GM19193 (cell line): ENCODE data around the gene TLE1.

ENCODE experiments used
- POLR2A ChIP-seq: IDR thresholded peaks from 4 replicates; pipeline ENCODE4 v1.6.1; 2011; ENCODE audit not compliant: insufficient read depth, insufficient read length; ENCODE audit errors: extremely low read depth

TLE1 gene

DNA sequence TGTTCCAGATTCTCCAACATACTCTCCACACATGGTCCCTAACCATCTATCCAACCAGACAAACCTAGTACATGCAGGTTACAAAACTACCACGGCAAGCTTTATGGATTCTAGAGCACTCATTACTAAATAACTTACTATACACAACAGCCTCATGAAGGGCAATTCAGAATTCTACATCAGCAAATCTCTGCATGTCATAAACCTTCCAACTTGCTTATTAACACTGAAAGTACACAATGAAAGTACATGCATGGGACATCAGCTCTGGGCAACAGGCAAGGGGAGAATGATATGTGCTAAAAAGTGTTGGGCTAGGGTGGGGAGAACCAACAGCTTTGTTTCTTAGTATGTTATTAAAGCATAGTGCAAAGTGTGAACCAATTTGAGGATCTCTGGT is 70.4 kb downstream of the TLE1 start:
- TF ChIP-seq POLR2A = no peak

DNA sequence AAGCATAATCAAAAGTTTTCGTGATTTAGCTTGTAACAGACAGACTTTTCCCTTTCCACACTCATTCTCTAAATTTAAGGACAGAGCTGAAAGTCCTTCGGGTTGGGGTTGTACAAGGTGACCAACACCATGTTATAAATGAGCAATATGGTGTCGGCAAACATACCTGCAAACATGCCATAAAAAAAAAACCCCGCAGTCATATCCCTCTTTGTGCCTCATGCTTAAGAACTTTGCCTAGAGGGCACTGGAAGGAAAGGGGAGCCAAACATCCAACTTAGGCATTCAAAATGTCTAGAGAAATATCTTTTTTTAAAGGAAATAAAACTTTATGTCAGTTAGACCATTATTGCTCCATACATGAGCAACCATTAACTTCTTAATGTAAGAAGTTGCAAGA is 73.2 kb downstream of the TLE1 start:
- no peak for TF ChIP-seq POLR2A

DNA sequence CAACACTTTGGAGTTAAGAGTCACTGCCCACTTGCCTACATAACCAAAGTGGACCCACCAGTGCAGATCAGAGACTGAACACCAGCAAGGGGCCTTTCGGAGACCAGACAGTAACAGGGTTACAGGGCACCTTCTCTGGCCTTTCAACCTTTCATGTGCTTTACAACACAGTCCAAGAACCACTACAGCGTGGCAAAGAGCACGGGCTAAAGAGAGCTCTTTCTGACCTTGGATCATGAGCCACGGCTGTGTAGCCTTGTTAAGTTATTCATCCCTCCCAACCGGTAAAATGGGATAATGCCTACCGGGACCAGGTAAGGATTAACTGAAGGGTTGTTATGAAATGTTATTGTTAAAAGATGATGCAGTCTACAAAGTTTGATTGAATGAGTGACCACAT is 75.0 kb downstream of the TLE1 start:
- no peak for TF ChIP-seq POLR2A

DNA sequence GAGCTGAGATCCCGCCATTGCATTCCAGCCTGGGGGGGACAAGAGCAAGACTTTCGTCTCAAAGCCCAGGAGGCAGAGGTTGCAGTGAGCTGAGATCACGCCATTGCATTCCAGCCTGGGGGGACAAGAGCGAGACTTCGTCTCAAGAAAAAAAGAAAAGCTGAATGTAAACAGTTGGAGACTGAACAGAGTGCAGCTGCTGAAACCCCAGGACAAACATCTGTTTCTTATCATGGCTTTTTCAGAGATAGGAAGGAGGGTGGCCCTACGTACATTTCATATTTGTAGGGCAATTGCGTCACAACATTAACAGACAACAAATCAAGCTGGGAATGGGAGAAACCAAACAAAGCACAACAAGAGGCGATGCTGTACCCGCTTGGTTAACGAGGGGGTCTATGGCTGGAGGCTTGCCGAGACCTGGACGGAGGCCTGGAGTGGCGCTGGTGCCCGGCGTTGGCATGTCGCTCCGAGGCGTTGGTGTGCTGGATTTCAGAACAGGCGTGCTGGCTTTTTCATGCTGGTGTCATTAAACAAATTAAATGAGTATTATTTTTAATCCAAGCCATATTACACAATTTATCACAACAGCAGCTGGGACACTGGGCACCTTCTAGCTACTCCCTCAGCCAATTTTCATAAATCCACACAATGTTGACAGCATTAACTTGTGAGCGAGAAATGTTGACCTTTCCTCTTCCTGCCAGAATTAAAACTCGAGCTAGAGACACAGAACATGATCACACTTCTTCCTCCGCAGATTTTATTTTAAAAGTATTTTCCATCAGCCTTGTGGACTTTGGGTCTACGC is 76.1 kb downstream of the TLE1 start:
- no peak for TF ChIP-seq POLR2A

DNA sequence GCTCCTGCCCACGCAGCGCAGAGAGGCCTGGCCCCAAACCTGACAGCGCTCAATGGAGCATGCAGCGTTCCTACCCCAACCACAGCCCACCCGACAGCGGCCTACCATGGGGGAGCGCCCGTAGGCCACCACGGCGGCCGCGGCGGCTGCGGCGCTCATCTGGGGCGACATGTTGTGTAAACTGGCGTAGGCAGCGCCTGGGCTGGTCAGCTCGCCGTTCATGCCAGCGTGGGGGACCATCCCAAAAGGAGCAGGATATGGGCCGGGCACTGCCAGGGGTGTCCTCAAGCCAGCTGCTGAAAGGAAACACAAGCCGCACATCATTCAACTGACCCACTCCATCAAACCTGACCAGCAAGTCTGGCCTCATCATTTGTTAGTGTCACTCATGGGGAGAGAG is 77.7 kb downstream of the TLE1 start:
- no peak for TF ChIP-seq POLR2A

DNA sequence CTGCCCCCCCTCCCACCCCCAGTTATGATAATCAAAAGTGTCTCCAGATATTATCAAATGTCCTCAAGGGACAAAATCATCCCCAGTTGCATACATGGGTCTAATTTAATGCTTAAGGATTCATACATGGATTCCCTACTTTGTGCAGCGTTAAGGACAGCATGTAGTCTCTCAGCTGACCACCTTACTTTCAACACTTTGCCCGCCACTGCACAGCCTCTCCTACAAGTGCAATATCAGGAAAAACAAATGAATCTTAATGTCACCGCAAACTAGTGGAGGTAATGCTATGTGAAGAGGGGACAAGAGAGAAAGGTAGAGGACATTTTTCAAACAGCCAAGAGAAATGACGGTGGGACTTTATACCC is 78.6 kb downstream of the TLE1 start:
- no peak for TF ChIP-seq POLR2A

DNA sequence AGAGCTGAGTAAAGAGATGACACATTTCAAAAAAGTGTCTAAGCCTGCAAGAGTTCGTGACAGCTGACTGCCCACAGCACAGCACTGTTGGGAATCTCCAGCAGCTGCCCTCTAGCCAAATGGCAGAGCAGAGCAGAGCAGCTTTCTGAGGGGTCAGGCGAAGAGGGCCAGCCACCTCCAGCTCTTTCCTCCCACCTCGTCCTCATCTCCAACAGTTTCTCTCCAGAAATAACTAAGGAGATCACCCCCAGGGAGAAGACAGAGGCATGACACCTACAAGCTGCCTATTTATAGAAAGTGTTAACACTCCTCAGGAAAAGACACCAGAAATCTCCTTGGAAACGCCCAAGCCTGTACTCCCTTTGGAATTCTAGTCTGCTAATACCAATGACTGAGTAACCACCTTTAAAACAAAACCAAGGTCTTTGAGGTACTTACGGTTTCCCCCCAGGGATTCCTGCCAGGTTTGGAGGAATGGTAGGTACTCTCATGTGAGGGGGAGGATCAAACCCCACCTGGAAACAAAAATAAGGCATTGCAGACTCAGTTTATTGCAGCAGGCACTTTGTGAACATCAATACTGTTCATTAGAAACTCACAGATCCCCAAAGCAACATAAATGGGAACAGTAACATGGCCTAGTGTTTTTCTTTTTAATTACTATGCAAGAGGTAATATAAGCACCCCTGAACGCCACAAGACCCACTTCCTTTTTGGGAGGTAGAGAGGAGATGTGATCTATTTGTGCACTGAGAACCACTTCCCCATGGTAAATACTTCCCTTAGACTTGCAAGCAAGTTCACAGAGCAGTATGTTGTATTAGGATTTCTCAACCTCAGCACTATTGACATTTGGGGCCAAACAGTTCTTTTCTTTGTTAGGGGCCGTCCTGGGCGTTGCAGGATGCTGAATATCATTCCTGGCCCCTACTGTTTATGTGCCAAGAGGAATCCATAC is 79.3 kb downstream of the TLE1 start:
- no peak for TF ChIP-seq POLR2A

DNA sequence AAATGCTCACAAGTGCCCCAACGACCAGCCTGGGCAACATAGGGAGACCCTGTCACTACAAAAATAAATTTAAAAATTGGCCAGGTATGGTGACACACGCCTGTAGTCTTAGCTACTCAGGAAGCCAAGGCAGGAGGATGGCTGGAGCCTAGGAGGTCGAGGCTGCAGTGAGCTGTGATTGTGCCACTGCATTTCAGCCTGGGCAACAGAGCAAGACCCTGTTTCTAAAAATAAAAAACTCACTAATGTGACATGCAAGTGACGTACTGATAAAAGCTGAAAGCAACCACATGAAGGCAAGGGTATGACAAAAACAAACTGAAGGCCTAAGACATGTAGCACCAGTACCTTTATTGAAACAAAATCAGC is 81.1 kb downstream of the TLE1 start:
- TF ChIP-seq POLR2A = no peak

DNA sequence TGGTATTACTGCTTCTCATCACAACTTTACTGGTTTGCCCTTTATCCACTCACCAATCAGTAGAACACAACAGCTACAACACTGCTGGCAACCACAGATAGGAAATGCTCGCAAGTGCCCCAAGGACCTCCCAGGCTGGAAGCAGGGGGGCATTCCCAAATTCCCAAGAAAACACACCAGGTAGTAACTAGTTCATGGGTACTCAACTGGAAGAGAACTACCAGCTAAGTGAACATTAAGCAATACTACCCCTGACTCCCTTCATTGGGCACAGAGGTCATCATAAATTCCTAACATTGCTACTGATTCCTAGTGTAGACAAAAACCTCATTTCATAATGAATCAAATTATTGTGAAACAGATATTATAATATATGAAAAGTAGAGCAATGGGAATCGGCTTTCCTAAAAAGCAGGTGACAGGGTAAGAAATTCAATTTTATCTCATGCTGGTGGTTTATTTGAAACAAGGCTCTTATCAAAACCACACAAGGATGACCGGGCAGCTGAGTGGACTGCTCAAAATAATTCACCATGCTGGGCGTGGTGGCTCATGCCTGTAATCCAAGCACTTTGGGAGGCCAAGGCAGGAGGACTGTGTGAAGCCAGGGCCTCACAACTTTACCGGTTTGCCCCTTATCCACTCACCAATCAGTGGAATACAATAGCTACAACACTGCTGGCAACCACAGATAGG is 81.6 kb downstream of the TLE1 start:
- TF ChIP-seq POLR2A = no peak

DNA sequence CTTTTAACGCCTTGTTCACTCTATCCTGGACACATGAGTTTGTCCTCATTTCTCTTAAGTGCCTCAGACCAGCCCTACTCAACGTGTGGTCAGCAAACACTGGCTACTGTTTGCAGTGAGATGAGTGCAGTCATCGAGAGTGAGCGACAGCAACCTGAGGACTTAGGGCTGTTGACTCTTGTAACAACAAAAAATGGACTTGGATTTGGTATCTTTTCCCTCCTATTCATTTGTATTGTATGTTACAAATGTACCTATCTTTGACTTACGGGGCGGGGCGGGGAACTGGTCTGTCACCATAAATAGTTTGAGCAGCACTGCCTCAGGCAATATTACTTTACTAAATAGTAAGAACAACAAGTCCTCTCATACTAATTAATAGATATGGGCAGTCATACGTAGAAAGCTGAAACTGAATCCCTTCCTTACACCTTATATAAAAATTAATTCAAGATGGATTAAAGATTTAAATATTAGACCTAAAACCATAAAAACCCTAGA is 84.1 kb downstream of the TLE1 start:
- no peak for TF ChIP-seq POLR2A

DNA sequence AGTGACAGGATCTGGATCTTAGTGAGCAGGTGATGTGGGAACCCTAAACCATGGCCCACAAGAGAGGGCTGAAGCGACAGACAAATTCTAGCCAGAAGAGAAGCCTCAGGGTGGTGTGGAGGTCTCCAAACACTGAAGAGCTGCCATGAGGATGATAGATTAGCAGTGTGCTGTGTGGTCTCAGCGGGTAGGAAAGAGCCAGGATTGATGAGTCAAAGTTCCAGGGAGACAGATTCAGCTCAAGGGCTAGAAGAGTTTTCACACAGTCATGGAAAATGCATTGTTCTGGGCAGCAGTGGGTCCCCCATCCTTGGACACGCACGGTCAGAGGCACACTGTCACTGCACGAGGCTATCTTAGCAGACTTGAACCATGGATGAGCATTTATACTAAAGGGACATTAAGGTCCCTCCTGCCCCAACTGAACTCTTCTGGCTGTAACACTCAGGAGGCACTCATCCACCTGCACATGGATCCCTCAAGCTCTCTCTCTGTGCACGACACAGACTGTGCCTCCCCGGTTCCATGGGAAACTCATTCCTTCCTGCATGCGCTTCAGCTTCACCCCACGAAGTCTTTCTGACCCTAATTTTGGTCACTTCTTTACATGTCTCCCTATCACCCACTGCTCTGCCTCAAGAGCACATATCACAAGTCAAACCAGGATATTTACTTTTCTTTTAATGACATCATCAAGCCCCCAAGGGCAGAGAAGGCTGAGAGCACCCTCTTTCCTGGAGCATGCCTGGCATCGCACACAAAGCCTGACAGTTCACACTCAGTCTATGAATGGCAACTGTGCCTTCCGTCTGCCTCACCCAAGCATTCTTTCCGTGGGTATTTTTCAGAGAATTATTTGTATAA is 84.8 kb downstream of the TLE1 start:
- no peak for TF ChIP-seq POLR2A

DNA sequence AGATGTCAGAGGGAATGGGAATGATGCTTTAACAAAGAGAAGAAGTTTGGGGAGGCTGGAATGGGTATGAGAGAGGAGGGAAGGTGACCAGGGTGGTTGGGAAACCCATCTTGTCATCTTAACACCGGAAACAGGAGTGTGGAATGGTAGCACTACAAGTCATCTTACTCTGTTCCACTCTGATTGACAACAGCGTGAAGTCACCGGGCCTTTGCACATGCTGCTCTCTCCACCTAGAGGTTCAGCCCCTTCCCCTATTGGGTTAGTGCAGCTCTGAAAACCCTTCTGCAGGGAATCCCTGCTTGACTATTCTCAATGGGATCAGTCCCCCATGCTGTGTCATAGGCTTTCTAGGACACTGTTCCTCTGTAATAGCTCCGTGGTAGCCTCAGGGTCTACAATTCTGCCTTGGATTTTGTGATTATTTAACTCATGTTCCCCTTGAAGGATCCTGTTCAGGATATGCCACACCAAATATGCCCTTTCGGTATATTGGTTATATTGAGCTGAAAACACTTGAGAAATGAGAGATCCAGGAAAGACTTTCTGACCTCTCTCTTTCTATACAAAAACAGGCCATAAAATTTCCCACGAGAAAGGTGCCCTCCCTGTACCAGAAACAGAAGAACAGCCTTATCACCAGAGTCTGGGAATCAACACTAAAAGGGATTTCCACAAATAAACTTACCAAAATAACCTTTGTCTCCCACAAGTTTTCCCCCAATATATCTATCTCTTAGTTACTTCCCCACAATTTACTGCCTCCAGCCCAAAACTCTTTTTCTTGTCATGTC is 86.3 kb downstream of the TLE1 start:
- TF ChIP-seq POLR2A = no peak

DNA sequence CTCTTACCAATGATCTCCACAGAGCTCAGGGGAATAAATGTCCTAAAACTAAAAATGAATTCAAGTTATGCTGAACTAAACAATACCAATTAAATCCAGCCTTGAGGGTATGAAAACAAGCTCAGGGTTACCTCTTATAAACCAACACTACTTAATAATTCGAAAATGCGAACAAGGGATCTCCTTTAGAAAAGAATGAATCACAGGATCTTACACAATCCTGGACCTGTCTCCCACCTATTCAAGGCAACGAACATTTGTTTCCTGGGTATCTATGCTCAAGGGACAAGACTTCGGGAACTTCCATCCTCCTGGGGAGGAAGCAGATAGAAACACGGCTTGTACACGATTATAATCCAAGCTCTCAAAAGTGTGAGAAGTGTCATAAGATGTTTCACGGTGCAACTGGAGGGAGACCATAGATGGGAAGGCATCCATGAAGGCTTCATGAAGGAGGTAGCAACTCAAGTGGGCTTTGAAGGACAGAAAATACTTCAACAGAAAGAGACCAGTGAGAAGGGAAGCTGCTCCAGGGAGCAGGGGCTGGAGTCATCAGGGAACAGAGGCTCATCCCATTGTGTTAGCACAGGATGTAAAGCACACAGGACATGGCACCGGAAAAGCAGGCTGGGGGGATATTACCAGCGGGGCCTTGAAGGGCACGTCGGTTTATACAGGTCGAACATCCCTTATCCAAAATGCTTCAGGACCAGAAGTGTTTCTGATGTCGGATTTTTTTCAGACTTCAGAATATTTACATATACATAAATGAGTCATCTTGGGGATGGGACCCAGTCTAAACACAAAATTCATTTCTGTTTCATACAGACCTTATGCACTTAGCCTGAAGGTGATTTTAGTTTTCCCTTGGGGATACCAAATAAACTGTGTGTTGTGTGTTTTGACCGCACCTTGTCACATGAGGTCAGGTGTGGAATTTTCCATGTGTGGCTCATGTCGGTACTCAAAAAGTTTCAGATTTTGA is 87.4 kb downstream of the TLE1 start:
- TF ChIP-seq POLR2A = no peak

DNA sequence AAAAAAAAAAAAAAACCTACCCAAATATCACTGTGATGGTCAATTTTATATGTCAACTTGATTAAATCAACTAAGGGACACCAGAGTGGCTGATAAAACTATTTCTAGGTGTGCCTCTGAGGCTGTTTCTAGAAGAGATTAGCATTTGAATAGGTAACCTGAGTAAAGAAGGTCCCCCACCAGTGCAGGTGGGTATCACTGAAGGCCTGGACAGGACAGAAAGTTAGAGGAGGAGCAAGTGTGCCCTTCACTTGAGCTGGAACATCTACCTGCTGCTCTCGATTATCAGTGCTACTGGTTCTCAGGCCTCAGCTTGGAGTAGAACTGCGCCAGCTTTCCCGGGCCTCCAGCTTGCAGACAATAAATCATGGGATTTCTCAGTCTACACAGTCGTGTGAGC is 88.7 kb downstream of the TLE1 start:
- no peak for TF ChIP-seq POLR2A
